NOMO-1 (cell line): ENCODE data around the gene NAV2.

ENCODE experiments used
- DNase-seq, 2 experiments: peaks; one replicate each; lab custom pipeline; 2025; ENCODE audit not compliant: unreplicated experiment in 2 of 2; lab: John Stamatoyannopoulos, UW

NAV2 gene

GRCh38 chr11:20010851-20011225, 298.2 kb downstream of the NAV2 start:
- DNase-seq, result no peak

DNA sequence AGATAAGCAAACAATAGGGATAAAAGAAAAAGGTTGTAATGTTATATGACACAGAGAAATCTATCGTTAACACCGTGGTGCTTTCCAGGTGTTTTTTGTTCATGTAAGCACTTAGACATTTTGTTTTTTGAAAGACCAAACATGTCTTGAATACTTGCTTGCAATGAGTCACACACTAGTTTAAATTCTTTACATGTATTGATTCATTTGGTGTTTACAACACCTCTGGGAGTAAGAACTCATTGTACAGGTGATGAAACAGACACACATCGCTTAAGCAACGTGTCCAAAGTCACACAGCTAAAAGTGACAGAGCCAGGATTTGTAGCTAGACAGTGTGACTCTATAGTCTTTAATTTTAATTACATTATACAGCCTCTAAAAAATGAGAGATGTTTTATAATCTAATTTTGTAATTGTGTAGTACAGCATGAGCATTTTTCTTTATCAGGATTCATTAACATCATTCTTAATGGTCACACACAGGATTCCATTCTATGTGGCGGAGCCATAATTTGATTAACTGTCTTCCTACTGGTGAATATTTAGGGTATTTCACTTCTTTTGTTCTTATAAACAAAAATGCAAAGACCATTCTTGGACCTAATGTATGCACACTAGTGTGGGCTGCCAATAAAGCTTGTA, 298.8 kb downstream of the NAV2 start:
- DNase-seq, result no peak

DNA sequence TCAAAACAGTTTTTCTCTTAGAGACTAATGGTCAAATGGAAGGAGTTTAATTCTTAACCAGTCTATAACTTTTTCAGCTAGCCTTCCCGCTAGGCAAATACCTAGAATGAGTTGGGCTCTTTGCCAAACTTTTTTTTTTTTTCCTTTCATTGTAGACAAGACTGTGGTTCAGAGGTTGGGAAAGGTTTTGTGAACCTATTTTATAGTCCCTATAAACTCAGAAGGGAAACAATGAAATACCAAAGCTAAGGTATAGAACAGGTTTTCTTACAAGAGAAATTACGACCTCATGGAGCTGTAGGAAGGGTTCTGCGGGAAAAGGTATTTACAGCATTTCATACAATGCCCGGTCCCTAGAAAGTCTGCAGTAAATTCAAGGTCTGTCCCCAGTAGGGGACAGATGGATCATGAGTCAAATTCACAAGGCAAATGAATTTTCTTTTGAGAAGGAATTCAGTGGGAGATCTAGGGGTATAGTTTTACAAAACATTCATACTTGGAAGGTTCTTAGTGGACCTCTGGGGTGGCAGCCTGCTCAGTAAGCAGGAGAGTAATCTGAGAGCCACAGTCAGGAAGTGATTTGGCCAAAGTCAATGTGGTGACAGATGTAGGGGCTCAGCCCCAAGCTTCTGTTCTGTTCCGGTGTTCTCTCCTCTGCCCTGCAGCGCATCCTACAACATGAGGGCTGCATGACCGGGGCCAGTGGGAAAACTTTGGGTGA, 300.9 kb downstream of the NAV2 start:
- DNase-seq, result no peak

DNA sequence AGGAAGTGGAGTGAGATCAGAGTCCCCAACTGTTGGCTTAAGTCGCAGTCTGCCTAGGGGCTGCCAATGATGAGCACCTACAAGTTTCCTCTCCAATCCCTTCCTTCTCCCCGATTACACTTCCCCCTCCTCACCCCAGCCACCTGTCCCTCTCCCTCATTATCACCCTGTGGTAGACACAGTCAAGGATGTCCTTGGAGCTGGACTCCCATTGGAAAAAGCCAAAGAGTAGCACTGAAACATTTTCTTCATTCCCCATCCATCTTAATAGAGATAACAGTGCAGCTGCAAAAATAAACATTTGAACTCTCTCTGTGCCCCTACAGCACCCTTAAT, 301.4 kb downstream of the NAV2 start:
- DNase-seq, result no peak

GRCh38 chr11:20015101-20015500, 302.5 kb downstream of the NAV2 start:
- DNase-seq, result no peak

DNA sequence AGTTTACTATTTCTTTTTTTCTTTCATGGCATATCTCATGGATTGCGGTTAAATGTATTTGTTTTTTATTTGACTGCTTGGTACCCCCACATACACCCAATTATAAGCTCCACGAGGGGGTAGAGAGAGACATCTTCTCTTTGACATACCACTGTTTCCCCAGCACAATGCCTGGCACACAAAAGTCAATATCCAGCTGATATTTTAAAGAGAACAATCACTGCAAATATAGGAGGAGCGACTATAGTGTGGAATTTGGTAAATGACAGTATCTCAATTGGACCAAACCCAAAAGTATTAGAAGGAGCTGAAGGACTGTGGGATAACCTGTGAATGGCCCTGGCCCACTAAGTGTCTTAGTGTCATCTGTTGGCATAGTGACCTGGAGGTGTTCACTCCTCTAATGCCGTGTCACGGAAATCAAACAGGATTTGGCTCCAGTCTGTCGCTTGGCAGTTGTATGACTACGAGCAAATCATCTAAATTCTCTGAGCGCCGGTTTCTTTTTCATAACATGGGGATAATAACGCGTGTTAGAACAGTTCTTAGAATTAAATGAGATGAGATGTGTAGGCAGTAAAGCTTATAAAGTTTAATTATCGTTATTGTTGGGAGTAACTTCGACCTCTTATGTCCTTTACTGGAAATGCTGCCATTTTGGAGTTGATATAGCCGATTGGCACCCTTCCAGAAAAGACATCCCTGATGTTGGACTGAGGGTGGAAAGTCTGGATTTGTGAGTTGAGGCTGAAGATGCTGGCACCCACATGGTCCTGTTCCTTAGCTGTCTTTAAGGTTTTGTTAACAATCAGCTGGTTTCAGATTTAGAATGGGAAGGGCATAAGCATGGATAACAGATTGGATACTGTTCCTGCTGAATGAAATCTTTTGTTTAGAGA, 303.1 kb downstream of the NAV2 start:
- no peak for DNase-seq

DNA sequence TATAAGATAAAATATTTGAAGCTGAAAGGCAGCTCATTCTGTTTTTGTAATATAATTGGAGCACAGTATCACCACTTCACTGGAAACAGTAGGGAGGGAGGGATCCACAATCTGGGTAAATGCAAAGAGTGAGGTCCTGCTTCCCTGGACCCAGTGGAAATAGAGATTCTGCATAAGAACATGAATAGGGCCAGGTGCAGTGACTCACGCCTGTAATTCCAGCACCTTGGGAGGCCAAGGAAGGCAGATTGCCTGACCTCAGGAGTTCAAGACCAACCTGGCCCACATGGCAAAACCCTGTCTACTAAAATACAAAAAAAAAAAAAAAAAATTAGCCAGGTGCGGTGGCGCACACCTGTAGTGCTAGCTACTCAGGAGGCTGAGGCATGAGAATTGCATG, 303.9 kb downstream of the NAV2 start:
- no peak for DNase-seq

- DNase-seq, result no peak
These were observed 304.7 kb downstream of the NAV2 start for GRCh38 chr11:20017320-20017719.

DNA sequence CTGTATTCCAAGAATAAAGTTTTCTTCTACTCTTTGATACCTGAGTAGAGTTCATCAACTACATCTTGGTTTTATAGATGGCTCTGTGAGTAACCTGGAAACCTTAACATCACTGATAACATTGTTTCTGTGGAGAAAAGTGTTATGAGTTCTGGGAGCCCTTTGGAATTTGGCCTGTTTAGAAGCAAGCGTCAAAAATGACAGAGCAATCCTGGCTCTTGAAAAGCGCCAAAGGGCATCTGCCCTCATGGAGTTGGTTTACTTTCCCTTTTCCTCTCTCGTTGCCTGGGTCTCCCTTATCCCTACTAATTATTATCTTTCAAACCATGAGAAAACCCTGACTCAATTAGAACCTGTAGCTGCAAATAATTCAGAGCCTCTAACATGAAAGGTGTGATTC, 307.6 kb downstream of the NAV2 start:
- no peak for DNase-seq

GRCh38 chr11:20020716-20021115, 308.1 kb downstream of the NAV2 start:
- no peak for DNase-seq

- DNase-seq, result no peak
These were observed 308.6 kb downstream of the NAV2 start for GRCh38 chr11:20021212-20021611.

DNA sequence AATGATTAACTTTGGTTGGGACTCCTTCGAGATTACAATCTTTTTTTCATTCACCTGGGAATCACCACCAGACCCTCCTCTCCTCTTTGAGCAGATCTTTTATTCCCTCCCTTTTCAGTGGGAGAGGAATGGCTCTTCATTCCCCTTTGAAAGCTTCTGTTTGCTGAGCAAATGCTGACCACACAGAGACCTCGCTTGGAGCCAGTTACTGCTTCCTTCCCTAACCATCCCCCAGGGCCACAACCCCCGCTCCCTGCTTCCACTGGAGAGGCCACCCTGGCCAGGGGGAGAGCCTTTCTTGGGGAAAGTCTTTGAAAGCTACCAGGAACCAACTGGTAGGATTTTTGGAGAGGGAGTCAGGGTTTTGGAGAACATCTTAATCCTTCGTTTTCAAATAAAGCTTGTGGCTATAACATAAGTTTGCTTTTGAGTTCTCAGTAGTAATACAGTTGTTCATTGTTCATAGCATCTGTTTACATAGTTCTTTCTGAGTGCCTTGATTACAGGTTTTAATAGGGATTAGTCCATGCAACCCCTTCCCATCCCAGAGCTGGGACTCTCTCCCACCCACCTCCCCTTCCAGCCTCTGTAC, 309.2 kb downstream of the NAV2 start:
- DNase-seq, result no peak

- DNase-seq, result no peak
These were observed 309.9 kb downstream of the NAV2 start for GRCh38 chr11:20022363-20023081.

DNA sequence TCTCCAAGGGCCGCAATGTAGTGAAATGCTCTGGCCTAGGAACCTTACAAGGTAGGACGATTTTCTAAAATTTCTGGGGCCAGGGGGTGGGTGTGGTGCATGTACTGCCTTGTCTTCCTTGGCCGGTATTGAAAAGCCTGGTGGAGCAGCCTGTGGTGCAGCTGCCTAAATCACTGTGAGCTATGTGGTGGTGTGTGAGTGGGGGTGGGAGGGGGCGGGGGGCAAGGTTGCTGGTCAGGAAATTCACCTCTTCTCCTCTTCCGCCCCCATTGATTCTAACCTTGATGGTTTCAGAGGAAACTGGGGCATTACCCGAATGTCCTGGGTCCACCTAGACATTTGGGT, 310.4 kb downstream of the NAV2 start:
- DNase-seq, result no peak

- DNase-seq, result no peak
These were observed 311.7 kb downstream of the NAV2 start for GRCh38 chr11:20024172-20024935.

- DNase-seq, result no peak
These were observed 312.7 kb downstream of the NAV2 start for GRCh38 chr11:20025332-20025840.

DNA sequence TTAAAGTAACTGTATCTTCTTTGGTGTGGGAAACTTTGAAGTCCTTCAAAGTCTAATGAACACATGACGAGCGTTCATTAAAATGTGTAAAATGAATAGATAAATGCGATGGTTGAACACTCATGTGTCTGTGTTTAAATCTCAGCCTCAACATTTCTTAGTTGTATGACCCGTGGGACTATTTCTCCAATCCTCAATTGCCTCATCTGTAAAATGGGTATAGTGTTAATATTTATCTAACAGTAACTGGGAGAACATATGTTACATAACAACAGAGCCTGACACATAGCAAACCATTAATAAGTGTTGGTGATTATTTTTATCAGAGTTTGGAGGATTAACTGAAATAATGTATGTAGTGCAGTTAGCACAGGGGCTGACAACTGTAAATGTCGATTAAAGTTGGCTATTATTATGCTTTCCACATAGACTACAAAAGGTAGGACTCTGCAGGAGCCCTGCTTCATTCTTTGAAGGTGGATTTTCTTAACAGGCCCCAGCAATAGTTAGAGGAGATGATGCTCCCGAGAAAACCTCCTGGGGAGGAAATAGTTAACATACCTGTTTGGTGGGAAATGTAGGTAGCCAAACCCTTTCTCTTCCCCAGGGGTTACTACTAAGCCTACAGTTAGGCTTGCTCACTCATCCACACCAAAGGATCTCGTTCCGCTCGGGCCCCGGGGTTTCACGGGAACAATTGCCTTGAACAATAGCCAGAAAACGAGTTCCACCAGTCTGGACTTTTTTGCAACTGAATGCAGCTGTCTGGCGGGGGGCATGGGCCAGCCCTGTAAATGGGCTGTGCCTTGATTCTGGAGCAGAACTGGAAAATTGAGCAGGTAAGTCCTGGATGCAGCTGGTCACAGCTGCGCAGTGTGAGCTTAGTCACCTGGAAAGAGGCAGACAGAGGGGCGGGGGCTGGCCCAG, 314.3 kb downstream of the NAV2 start:
- no peak for DNase-seq

DNA sequence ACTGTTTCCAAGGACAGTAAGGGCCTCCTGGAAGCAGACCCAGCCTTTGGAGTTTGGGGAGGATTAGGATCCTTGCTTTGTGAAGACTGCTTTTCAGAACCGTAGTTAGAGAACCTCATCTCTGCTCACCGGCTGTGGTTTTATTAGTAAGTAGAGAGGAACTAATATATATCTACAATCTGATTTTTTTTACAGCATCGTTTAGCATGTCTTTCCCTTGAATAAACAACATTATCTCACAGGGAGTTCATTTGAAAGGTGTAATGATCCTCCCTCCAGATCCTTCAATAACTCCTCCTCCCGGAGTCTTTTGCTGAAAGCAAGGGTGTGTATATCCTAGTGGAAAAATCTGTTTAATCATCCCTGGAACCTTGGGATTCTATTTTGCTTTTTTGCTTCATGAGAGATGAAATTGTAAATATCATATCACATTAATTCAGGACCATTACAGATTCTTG, 314.9 kb downstream of the NAV2 start:
- DNase-seq, result no peak

DNA sequence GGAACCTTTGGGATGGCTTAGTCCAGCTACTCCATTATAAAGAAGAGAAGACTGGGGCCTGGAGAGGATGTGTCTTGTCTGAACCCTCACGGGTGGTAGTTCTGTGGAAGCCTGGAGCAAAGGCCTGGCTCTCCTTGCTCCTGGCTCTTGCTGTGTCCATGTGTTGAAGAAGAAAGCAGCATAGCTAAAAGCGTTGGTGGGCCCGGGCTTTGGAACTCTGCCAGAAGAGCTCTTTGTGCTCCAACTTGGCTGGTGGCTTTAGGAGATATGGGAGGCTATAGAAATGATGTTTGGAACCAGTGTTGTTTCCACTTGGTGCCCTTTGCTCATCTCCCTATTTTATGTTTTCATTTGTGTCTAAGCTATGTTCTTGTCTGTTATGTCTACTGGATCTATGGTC, 316.6 kb downstream of the NAV2 start:
- DNase-seq, result no peak
